Measurements from ENCODE around the gene SHB.

Gene SHB

DNA sequence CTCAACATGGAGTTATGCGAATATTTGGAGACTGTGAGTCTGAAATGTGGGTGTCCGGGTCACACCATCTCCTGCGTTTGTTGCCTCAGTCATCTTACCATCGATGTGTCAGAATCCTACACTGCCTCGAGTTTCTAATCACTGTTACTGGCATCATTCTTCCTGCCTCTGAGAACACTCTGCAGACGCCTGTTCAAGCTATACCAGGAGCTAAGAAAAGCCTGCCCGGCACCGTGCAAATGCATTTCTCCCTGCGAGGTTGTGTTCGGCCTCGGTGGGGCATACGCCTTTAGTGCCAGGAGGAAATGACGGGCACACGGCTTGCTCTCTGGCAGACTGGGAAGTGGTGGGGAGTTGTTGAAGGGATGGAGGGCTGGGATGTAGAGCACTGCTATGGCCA, 133.9 kb downstream of the SHB start:
- no peak for DNase-seq (ENCODE audit: low read depth)

DNA sequence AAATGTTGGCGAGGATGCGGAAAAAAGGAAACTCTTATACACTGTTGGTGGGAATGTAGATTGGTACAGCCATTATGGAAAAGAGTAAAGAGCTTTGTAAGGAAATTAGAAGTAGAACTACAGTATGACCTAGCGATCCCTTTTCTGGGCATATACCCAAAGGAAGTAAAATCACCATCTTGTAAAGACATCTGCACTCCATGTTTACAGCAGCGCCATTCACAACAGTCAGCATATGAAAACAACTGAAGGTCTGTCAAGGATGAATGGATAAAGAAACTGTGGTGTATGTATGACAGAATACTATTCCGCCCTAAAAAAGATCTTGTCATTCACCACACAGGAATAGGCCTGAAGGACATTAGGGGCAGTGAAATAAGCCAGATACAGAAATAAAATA, 137.4 kb downstream of the SHB start:
- DNase-seq (ENCODE audit: low read depth): no peak

DNA sequence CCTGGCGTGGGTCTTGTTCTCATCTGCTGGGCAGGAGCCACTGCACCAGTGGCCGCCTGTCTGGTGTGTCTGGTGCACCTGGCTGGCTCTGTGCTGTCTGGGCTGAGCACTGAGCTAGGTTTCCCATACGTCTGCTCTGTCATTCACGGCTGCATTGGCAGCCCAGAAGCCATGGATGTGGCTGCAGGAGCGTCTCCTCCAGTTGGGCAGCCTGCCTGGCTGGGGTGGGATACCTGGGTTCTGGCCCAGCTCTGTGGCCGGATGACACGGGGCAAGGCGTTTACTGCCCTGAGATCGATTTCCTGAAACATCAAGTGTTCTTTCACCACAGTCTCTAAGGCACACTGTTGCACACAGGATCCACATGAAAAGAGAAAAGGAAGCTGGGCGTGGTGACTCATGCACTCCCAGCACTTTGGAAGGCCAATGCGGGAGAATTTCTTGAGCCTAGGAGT, 139.6 kb downstream of the SHB start:
- no peak for DNase-seq (ENCODE audit: low read depth)

DNA sequence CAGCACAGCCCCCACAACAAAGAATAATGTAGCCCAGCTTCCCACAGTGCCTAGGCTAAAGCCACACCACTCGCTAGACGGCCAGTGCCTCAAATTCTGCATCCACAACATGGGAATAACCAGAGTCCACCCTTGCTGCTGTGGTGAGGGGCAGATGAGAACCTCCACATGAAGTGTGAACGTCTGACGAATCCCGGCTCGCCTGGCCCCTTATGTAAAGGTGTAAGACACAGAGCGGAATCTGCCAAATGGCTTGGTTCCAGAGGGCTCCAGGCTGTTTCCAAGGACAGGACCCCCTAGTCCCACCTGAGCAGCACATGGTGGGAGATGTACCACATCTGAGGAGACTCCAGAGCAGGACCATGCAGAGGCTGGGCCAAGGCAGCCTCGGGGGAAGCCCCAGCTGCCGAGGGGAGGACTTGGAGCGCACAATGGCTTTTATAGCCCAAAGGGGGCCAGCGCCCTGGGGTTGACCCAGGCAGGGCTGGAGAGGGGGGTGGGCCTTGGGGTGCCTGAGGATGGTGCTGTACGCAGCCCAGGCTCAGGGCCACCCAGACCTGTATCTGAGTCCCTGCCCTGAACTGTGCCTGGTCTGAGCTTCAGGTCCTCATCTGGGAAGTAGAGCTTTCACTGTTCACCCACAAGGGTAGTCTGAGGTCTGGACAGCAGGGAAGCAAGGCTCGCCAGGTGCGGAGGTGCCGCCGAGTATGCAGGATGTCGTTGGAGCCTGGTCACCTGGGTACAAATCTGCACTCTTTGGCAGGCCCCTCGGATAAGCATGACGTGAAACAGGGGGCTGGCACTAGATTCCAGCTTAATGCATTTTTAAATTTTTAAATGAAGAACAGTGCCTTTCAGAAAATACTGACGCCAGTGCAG, 140.2 kb downstream of the SHB start:
- no peak for DNase-seq (ENCODE audit: low read depth)

DNA sequence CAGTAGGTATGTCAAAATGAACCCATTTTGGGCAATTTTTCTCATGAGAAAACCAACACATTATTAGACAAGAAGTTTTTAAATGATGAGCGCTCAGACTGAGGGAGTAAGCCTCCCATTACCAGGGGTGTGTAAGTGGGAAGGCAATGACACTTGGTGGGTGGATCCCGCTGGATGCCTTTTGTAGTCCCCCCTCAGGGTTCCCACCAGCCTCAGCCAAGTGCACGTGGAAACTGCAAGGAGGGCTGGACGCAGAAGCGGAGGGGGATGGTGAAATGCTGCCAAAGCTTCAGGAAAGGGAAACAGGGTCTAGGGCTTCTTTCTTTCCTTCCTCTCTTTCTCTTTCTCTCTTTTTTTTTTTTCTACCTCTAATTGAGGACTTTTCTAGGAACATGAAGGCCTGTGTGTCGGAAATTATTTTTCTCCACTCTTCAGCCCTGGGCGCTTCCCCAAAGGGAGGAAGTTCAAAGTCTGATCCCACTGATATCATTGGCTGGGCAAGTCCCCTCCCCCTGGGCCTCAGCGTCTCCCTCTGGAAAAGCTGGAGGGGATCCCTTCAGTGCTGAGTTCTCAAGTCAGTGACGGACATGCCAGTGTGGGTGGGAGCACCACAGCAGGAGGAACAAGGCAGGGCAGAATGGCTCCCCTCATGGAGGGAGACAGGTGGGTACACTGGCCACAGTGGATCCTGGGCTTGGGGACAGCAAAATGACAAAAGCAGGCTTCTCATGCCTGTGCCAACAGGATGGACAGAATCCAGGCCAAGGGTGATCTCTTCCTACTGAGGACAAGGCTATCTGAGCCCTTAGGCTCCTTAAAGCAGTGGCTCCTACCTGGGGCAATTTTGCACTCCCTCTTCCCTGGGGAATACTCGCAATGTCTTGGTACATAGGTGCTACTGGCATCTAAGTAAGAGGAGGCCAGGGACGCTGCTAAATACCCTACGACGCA, 141.2 kb downstream of the SHB start:
- DNase-seq (ENCODE audit: low read depth): no peak

DNA sequence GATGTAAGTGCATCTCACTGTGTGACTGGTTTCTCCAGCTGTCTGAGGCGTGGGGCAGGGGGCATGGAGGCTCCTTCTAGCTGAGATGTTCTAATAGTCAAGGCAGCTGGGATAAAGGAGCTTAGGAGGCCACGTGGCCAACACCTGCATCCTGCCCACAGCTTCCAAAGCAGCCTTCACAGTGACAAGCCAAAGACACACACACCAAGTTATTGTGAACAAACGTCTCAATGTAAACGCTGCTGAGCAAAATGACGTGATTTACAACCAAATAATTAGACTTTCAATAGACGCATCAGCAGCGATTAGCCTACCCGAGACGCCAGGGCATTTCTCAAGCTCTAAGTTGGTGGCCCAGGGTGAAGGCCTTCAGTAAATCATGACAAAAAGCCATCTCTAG, 141.9 kb downstream of the SHB start:
- no peak for DNase-seq (ENCODE audit: low read depth)

DNA sequence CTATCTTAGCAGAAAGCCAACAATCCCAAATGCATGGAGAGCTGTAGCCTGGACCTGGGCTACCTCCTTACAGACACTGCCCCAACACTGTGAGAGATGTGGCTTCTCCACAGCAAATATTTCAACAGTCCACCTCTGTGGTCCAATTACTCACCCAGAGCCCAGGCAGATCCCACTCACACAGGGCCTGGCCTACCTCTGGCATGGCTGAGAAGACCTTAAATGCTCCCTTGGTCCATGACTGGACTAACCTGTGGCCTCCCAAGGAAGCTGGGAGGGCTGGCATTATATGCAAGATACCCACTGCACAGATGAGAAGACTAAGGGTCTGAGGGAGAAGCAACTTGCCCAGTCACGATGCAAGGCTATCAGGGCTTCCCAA, 142.3 kb downstream of the SHB start:
- DNase-seq (ENCODE audit: low read depth): no peak

DNA sequence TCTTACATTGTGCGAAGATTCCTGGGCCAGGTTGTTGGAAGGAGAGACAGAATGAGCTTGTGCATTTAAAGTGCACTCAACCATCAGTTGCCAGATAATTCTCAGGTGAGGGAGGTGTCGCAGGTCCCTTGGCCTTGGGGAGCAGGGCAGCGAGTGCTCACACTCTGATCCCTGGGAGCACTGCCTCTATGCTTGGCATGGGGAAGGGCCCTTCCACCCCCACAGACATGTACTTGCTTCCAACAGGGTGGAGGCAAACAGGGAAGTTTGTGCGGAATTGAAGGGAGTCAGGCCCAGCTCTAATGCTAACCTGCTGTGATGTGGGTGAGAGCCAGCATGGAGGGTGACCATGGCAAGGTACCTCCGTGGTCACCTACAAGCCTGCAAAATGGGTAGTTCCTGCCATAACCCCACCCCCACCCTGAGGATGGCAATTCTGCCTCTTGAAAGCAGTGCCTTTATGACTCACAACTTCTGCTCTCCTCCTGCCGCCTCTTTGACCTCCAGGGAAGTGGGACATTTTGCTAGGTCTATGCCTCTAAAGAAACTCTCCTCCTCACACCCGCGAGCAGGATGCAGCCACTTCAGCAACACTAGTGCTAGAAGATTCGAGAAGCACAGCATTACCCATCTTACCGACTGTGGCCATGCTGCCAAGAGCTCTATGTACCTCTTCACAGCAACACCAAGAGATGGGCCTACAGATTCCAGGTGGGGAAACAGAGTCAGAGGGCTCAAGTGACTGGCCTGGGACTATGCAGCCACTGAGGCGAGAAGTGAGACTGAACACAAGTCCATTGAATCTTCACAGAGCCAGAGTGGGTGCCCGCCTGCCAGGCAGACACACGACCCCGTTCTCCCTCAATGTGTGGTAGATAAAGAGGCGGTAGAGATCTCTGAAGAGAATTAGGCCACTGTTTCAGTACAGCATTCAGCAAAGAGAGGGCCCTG, 143.0 kb downstream of the SHB start:
- DNase-seq (ENCODE audit: low read depth): no peak

DNA sequence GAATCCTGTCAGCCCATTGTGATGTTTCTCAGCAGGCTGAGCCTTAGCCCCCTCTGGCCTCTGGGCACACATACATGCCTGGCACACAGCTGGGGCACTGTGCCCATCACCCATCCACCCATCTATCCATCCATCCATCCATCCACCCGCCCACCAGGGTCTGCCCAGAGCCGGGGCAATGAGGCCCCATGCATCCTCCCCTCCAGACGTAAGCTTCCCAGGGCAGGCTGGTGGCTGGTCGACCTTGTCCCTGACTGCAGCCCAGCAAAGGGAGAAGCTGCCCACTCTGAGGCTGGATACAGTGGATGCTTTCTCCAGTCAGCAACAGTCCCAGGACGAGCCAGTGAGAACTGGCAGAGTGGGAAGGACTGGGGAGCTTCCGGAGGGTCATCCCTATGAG, 144.0 kb downstream of the SHB start:
- no peak for DNase-seq (ENCODE audit: low read depth)

DNA sequence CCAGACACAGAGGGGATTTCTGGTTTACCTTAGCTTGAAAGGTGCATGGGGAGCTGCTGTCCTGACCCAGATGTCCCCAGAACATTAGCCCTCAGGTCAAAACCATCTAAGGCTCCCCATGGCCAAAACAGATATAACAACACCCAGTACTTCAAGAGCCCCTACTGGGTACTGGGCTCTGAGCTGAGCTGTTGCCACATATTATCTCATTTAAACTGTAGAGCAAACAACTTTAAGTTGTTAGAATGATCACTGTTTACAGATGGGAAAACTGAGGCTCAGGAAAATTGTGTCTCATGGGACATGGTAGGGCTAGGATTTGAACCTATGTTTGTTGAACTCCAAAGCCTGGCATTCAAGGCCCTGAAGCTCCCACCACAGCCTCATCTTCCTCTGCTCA, 144.5 kb downstream of the SHB start:
- DNase-seq (ENCODE audit: low read depth): no peak

DNA sequence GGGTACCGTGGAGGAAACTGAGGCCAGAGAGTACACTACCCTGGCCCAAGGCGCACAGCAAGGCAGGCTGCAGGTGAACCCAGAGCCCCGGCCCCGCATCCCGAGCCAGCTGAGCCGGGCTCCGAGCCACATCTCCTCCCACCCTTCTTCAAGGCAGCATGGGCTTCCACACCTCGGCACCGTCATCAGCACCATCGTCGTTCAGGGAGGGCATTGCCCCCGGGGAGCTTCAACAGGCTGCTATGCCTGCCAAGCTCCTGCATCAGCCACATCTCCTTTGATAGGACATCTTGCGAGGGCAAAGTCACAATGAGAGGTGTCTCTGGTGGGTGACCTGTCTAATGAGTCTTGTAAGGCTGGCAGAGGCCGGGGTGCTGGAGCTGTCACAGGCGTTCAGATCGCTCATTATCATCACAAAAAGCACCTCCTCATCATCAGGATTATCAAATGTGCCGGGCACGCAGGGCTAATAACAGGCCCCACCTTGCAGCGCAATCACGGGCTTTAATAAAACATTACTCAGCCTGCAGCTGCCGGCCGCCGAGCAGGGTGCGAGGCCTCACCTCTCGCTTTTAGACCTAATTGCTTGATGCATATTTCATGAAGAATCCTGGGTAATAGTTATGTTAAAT, 145.1 kb downstream of the SHB start:
- no peak for DNase-seq (ENCODE audit: low read depth)

DNA sequence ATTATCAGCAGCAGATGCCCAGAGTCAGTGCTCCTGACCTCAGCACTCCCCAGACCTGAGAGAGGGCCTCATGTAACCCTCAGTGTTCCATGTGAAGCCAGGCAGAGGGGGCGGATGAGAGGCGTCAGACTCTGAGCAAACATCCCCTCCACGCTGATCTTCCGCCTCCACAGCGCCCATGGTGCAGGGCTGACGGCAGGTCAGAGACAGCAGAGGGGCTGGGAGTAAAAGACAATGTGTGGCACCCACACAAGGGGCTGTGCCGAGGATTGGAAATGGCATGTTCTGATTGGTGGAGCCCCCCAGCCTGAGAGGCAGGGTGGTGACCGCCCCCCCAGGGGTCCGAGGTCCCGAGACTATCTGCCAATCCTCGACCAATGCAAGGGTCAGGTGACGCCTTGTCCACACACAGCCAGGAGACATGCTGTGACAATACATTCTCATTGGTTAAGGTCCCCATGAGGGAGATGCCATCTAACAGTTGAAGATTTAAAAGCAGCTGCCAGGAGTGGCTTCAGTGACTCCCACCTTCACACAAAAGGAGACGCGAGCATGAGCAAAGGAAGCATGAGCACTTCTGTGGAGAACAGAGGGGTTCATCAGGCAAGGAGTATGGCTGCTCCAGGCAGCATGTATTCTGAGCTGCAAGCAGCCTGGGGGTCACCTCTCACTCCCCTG, 145.8 kb downstream of the SHB start:
- no peak for DNase-seq (ENCODE audit: low read depth)

DNA sequence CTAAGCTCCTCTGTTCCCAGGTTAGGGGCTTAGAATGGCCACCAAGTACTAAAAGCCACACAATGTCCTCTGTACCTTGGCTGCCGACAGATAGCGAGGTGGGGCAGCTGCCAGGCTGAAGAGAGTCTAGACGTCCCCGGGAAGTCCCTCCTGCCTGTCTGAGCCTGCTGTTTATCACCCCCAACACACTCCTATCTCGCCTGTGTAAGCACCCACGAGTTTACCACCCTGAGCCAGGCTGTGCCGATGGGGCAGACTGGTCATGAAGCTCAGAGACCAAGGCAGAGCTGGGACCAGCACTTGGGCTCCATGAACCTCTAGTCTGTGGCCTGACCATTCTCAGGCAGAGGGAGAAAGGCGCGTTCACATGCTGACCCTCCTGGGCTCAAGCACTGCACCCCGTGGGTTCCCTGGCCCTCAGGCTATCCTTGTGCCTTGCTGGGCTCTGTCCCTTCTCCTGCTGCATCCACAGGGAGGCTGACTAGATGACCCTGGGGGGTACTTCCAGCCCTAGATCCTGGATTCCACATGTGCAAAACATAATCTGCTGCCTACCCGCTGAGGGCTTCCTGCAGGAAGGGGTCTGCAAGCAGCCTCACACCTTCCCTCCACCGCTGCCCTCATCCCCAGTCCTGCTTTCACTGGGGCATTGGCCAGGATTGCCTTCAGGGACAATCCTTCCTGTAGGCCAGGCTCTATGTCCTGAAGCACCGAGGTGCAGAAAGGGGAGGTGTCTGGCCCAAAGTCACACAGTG, 146.5 kb downstream of the SHB start:
- DNase-seq (ENCODE audit: low read depth): no peak

DNA sequence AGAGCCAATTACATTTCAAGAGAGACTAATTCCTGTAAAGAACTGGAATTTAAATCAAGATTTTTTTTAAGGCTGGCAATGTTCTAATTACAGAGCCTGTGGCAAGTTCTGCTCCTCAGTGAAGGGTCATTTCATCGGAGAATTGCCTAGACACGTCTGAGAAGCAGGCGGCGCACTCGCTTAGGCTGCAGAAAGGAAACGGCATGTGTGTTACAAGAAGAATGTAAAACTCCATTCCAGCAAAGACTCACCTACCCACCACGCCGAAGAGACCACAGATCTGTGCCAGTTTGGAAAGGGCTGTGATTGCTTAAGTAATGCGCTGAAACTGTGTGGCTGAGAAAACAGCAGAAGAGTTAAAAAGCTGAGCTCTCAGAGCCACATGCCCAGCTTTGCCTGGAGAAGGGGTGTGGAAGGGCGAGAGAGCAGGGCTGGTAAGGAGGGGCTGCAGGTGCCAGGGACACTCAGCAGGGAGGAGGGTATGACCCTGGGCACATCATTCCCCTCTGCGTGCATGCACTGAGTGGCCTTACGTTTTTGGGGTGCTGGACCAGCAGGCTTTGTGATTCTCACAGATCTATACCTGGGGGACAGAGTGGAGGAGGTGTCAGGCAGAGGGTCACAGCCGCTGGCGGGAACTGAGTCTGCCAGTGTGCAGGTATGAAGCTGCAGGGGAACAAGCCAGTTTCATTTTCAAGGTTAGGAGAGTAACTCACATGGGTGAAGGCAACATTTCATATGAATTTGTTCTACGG, 147.3 kb downstream of the SHB start:
- no peak for DNase-seq (ENCODE audit: low read depth)

DNA sequence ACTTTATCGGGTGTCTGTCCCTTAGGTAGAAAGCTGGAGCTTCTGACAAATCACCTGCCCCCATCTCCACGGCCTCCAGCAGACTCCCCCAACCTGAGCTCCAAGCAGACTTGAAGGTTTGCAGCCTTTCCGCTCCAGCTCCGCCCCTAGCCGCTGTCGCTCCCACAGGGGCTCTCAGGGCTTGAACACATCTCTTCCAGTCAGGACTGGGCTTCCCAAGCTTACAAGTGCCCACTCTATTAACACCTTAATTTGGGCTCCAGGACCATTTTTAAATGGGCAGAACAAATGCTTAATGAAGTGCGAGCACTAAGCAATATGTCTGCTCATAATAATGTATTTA, 147.9 kb downstream of the SHB start:
- no peak for DNase-seq (ENCODE audit: low read depth)

DNA sequence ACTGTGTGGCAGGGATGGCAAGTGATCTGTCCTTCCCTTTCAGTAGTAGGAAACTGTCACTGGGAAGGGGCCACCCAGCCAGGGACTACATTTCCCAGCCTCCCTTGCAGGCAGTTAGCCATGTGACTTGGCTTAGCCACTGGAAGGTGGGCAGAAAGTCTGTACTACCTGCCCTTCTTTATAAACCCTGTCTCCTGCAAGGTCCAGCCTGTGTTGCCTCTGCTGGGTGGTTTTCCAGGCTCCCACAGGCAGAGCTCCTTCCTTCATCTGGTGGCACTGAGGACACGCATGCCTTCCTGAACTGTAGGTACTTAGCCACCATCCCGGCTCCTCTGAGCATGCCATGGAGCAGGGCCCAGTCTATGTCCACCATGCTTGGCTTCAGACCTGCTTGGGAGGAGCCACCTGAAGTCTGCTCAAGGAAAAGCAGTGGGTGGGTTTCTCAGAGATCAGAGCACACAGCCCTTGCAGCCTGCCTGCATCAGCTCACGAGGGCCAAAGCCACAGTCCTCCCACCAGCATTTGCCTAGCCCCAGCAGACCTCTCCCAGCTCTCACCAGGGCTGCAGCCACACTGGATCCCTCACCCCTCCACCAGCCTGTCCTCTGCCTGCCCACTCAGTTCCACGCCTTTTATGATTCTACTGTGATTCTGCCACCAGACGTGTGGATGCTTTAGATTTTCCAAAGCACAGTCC, 148.4 kb downstream of the SHB start:
- no peak for DNase-seq (ENCODE audit: low read depth)

DNA sequence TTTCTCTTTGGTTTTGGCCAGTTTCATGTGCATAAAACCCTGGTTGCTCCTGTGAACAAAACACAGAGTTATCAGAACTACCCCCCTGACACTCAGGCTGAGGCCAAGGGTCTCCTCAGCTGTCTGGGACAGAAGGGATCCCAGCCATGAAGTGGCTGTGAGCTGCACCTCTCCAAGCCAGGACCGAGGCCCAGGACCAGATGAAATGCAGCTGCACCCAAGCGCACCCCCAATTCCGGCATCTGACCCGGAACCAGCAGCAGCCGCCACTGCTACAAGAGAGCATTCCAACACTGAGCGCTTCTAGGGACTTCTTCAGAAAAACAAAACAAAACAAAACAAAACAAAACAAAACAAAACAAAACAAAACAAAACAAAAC, 149.1 kb downstream of the SHB start:
- DNase-seq (ENCODE audit: low read depth): no peak

DNA sequence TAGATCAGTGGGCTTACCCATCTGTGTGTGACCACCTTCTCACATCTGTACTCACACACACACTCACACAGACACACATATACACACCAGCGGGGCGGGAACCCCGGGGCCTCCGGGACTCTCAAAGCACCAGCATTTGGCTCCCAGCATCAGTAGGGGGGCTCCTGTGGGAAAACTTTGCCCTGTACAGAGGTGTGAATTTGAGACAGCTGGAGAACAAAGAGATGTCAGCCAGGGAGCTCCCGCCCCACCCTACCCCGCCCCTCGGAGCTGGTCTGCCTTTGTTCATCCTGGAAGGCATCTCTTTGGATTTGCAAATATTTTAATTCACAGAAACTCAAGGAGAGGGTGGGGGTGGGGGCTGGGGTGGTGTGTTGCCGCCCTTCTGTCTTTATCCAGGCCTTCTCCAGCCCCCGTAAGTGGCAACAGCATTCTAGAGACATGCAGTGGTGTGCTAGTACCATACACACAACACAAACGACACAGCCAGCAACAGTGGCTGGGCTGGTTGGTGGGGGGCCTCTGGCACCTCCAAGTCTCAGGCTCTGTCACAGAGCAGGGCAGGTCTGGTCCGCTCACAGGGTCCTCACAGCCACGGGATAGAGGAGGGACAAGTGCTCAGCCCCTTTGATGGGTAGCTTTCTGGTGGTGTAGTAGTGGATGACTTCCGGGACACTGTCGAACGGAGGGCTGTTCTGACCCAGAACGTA, 149.6 kb downstream of the SHB start:
- no peak for DNase-seq (ENCODE audit: low read depth)
